GM12801 (cell line): ENCODE results near the gene CDK16.

ENCODE experiments used
- CTCF ChIP-seq: IDR thresholded peaks from one replicate; pipeline ENCODE4 v1.5.1; 2011; ENCODE audit warnings: control low read depth; ENCODE audit not compliant: insufficient read length; ENCODE audit errors: extremely low read depth

The CDK16 gene

GRCh38 chrX:47278691-47279090 is 60.2 kb downstream of the CDK16 start:
- no peak for TF ChIP-seq CTCF
